ENCODE results near the gene CPSF3.

DNA sequence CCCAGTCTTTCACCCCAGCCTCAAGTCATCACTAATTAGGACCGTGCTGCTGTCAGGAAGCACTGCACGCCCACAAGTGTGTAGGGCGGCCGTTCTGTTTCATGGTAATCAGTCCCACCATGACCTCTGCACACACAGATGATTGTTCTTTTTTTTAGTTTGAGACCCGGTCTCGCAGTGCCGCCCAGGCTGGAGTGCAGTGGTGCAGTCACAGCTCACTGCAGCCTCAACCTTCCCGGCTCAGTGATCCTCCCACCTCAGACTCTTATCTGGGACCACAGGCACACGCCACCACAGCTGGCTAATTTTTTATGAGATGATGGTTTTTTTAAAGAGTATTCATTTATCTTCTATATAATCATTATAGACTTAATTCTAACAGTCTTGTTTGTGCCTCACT is 49.1 kb downstream of the CPSF3 start:
- no peak for TF ChIP-seq POLR2A (IDR thresholded peaks at IDR 0.05)
- TF ChIP-seq, protein P1, sequence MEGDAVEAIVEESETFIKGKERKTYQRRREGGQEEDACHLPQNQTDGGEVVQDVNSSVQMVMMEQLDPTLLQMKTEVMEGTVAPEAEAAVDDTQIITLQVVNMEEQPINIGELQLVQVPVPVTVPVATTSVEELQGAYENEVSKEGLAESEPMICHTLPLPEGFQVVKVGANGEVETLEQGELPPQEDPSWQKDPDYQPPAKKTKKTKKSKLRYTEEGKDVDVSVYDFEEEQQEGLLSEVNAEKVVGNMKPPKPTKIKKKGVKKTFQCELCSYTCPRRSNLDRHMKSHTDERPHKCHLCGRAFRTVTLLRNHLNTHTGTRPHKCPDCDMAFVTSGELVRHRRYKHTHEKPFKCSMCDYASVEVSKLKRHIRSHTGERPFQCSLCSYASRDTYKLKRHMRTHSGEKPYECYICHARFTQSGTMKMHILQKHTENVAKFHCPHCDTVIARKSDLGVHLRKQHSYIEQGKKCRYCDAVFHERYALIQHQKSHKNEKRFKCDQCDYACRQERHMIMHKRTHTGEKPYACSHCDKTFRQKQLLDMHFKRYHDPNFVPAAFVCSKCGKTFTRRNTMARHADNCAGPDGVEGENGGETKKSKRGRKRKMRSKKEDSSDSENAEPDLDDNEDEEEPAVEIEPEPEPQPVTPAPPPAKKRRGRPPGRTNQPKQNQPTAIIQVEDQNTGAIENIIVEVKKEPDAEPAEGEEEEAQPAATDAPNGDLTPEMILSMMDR (IDR thresholded peaks at IDR 0.05) = no peak
